GM19328 (cell line): ENCODE data around the gene SYTL1.

Source experiments
- ATAC-seq: cut with Tn5 transposase; IDR thresholded peaks from one replicate; pipeline ENCODE4 v1.9.1; 2021; ENCODE audit warnings: mild to moderate bottlenecking, moderate library complexity; ENCODE audit not compliant: unreplicated experiment

Gene SYTL1

GRCh38 chr1:27400082-27400962 is 58.5 kb downstream of the SYTL1 start:
- ATAC-seq, result no peak

GRCh38 chr1:27400963-27401341 is 59.1 kb downstream of the SYTL1 start:
- ATAC-seq, result no peak

- ATAC-seq, result no peak
Measured at GRCh38 chr1:27402349-27402754, 60.5 kb downstream of the SYTL1 start.

- ATAC-seq, result no peak
Measured at GRCh38 chr1:27403065-27403726, 61.4 kb downstream of the SYTL1 start.
